Brain pericyte (primary cell): ENCODE data around the gene AUH.

Experiments
- DNase-seq: peaks from one replicate; pipeline ENCODE4 v3.0.0-alpha.2; 2012; ENCODE audit warnings: low read depth, low spot score

AUH gene

DNA sequence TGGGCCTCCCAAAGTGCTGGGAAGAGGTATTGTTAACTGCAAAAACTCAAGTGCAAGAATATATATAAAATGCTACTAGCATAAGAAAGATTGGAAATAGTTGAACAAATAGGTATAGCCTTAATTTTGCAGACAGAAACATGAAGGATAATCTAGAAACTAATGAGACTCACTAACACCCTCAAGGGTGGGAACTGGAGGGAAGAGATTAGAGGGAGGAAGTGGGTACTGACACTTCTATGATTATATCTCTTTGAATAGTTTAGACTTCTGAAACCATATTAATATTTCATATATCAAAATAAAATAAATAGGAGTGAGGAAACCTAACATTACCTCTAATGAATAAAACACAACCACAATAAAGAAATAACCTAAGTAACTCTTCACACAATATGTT is 23.0 kb downstream of the AUH start:
- DNase-seq: no peak

- DNase-seq: no peak
These were observed 24.9 kb downstream of the AUH start for GRCh38 chr9:91336786-91337185.

GRCh38 chr9:91334053-91334452 is 27.7 kb downstream of the AUH start:
- DNase-seq: no peak

GRCh38 chr9:91333551-91333950 is 28.2 kb downstream of the AUH start:
- no peak for DNase-seq

DNA sequence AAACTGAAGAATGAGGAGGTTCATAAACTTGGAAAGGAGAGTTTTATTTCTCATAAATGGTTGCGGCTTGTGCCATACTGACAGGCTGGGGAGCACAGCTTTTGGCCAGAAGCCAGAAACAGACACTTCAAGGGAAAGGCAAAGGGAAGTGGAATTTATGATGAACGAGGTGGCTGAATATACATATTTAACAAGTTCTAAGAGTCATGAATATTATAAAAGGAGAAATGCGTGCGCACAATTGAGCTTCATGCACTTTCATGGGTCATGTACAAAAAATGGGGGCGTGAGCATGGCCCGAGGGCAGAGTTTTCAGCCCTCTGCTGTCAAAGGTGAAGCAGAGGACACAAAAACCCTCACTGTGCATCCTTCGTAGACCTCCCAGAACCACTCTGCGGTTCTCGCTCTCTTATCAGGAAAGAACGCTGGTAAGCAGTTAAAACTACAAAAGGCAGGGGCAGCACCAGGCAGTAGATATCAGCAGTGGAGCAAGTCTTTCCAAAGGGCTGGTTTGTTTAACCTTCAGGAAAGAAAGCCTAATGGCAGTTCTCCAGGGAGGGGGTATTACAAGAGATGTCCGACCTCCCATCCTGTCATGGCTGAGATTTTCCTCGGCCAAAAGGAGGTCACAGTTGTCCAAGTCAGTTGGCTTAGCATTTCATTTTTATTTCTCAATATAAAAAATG is 29.0 kb downstream of the AUH start:
- no peak for DNase-seq

- DNase-seq: no peak
These were observed 29.9 kb downstream of the AUH start for GRCh38 chr9:91331849-91332248.

DNA sequence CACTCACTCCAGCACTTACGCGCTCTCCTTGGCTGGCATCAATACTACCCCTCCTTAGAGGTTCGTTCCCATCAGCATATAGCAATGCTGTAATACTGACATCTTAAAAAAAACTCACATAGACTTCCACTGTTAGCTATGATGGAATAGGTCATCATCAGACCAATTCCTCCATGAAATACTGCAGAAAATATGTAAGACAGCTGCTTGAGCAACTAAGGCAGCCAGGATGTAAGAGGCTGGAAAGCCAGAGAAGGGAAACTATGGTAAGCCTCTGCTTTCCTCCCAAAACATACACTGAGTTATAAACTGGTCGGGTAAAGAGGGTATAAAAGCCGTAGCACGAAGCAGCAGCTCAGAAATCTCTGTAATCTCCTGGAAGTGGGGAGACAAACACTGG is 33.5 kb downstream of the AUH start:
- DNase-seq: no peak

DNA sequence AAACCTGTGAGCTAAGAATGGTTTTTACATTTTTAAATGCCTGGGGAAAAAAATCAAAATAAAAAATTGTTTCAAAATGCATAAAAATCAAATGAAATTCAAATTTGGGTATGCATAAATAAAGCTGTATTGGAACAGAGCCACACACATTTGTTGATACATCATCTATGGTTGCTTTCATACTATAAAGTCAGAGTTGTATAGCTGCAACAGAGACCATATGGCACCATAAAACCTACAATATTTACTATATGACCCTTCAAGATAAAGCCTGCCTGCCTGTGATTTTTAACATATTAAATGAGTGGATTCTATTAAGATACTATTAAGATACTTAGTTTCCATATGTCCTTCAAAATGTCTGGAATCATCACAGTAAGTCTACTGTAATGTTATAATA is 40.0 kb downstream of the AUH start:
- DNase-seq: no peak

DNA sequence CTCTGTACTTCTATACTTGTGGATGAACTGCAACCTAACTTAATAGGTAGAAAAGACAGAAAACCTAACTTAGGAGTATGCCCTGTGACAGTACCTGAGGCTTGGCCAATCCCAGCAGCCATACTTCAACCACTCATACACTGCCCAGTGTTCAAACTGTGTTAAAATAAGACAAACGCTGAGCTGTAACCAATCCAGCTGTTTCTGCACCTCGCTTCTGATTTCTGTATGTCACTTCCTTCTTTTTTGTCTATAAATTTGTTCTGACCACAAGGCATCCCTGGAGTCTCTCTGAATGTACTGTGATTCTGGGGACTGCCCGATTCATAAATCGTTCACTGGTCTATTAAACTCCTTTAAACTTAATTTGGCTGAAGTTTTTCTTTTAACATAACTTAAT is 41.4 kb downstream of the AUH start:
- DNase-seq: no peak

- no peak for DNase-seq
These were observed 45.6 kb downstream of the AUH start for GRCh38 chr9:91316093-91316492.

GRCh38 chr9:91315191-91315590 is 46.5 kb downstream of the AUH start:
- DNase-seq: no peak

DNA sequence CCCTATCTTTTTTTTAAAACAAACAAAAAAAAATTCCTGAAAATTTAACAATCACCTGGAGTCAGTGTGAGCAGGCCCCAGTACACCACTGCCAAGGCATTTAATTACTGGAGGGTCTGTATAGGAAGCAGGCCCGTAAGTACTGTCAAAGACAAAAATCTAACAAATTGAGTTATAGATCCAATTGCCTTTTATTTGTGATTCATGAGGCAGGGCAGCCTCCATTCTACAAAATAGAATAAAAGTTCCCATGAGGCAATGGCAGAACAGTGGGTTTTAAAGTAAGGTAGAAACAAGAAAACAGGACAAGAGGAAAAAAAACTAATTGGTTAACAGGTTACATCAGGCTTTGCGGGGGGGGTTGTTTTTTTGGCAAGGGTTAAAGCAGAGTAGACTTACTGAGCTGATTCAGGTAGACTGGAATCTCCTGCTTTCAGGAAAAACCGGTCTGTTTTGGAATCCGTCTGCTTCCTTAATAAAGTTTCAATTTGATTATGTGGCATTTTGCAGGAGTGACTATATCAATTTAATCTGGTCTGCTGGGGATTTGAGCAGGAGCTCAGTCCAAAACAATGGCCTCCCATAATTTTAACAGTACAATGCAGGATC is 48.9 kb downstream of the AUH start:
- DNase-seq: no peak

DNA sequence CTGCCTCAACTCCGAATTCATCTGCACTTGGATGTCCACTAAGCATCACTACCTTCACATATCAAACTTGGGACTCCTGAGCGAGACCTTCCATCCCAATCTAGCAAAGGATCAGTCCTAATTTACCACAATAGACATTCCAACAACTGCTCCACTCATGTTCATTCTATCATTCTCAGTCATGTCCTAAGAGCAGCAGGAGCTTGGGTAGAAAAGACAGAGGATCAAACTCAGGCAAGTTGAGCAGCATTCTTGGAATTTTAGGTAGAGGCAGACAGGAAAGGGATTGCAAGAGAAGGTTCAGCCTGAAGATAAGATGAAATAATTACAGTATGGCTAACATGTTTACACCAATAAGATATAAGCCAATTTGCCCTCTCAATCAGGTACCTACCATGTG is 51.7 kb downstream of the AUH start:
- DNase-seq: no peak

GRCh38 chr9:91308191-91308590 is 53.5 kb downstream of the AUH start:
- DNase-seq: no peak

DNA sequence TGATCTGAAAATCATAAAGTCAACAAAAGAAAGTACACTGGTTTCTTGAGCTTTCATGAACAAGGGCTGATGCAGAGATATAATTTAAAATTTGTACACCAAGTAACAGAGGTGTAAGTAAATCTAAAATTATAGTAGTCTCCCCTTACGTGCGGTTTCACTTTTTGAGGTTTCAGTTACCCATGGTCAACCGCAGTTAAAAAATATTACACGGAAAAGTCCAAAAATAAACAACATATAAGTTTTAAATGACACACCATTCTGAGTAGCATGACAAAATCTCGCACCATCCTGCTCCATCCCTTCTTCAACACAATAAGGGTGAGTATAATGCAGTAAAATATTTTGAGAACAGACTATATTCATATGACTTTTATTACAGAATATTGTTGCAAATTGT is 54.4 kb downstream of the AUH start:
- no peak for DNase-seq

DNA sequence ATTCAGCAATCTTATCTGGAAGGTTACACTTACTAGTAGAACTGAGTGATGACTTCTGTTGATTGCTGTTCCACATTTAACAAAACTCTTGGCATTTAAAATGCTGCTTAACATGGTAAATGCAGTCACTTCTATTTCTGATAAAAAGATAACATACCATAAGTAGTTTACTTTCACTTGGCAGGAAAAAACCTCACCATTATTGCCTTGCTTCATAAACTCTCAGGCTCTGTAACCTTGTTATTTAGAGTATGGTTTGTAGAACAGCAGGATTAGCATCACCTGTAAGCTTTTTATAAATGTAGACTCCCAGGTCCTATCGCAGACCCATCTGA is 55.5 kb downstream of the AUH start:
- no peak for DNase-seq

GRCh38 chr9:91305596-91306295 is 56.0 kb downstream of the AUH start:
- DNase-seq: no peak

GRCh38 chr9:91303741-91304415 is 57.8 kb downstream of the AUH start:
- no peak for DNase-seq

DNA sequence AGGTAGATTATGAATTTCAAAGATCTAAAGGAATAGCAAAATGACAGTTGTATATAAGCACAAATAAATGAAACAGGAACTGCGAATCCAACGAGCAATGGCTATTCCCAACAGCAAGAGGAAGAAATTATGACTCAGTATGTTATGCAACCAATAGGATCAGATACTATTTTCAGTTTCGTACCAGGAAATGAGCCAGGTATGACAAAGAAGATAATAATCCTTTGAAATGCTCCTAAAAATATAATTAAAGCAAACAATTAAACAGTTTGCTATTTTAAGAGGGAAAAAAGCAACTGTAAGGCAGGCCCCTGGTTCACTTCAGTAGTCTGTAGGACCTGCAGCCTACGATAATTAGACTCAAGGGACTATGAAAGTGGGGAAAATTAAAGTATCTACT is 58.9 kb downstream of the AUH start:
- no peak for DNase-seq

GRCh38 chr9:91301161-91301560 is 60.6 kb downstream of the AUH start:
- no peak for DNase-seq

DNA sequence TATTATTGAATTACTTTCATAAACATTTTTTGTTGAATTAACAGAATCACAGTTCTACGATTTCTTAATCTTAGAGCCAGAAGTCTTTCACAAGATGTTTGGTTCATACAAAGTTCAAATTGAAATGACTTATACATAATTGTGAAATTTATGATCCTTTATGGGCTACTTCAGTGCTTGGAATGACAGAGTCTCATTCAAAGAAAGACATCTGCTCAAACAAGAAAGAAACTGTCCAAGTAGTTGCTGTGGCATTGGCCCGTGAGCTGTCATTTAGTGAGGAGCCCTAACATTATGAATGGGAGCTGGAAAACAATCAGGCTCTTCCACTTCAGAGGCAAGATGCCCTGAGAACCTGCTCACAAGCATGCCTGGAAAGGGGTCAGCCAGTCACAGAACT is 63.4 kb downstream of the AUH start:
- DNase-seq: no peak

DNA sequence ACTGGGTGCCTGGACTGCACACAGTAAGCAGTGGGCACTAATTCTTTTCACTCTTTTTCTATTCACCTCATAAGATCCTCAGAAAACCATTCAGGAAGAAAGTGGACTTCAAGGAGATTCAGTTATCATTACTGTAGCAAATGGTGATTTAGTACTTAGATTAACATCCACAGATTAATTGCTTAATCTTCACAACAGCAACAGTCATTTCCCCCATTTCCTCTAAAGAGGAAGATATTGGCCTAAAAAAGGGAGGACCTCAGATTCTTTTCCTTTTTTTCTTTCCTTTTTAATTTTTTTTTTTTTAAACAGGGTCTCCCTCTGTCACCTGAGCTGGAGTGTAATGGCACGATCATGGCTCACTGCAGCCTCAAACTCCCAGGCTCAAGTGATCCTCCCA is 64.4 kb downstream of the AUH start:
- DNase-seq: no peak

DNA sequence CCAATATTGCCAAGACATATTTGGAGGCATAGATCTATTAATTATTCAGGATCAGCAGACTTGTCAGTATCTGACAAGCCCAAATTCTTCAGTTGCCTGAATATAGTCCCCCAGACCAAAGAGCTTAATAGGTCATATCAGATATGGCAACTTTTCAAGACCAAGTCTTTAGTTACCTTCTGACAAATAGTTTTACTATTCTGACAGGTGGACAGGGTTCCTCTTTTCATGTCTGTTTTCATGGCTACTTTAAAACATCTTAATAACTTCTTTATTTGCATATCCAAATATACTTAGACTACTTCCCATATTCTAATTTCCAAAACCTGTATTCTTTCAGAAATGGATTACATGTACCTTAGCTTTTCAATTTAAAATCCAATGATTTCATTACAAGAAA is 65.4 kb downstream of the AUH start:
- DNase-seq: no peak
